H1 (cell line): Measurements from ENCODE around the gene KANTR. TPM values are rescaled to one million over a fixed set of nuclear protein-coding genes. Genes with fewer than 3 reads are reported as not detected.

Experiments used
- KDM1A ChIP-seq: fragments of 200-600, 300-600 bp; sonication (generic); IDR thresholded peaks from 2 replicates; pipeline ENCODE4 v1.7.1; 2016; ENCODE audit warnings: mild to moderate bottlenecking, low read length, borderline replicate concordance
- polyA plus RNA-seq, 7 experiments: library from polyadenylated mRNA; depleted of rRNA in 3 of 7; stranded (reverse) in 5 of 7; unstranded in 2 of 7; fragments of >200 nt in 5 of 7; fragments of 200-250 nt in 2 of 7; gene quantifications; 1 replicate in 5 of 7; 2 replicates in 1 of 7; 4 replicates in 1 of 7; pipeline versions ENCODE4 v1.2.1 to v1.2.3, GENCODE V29; 2011 to 2013; ENCODE audit warnings: missing spikeins in 2 of 7, mixed read lengths in 2 of 7
- total RNA-seq: library from RNA; stranded (reverse); fragmentation: NEBNext Ultra II Directional; extraction: Animal tissue kit (Norgen Biotek cat#: 25700); gene quantifications from 2 replicates; pipeline ENCODE4 v1.2.1, GENCODE V29; 2021

Gene KANTR
- total and polyA plus RNA-seq, 2 of the 8 experiments (the other 6 are each of a cell fraction or from before 2014, with no cell fraction given): 7.7 to 9.5 TPM

GRCh38 chrX:53085661-53086229 lies 8.2 kb upstream of the KANTR start (continued):
- no peak for TF ChIP-seq KDM1A
